ENCODE results near the gene UGT1A6.
A peak's percentile ranks its signal among the peaks of the same experiment; 100 is the strongest.

Gene UGT1A6

DNA sequence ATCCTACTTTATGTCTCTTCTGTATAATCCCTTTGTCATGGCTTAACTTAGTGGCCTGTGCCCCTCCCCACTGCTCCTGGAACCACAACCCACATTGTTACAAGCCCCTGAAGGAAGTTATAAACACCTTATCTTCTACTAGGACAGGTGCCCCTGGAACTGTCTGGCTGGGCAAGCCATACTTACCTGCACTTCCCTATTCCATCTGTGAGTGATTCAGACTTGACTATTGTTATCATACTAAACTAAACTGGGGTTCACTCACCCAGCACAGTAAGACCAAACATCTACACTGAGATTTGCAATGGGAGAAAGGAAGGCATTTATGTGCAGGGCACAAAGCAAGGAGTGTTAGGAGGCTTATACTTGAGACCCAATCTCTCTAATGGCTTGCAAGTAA, 3.7 kb upstream of the UGT1A6 start:
- DNase-seq (ENCODE audit: low spot score) (no peak), ATAC-seq (ENCODE audit: low read depth) (no peak)
- Histone ChIP-seq H3K36me3 (ENCODE audit: low read depth) (no peaks in the 10 kb centered on the region), H3K27me3 (ENCODE audit: insufficient read depth, poor library complexity, severe bottlenecking) (no peaks in the 10 kb centered on the region), H3K4me3 (ENCODE audit: severe bottlenecking) (no peak overlapping the region), H3K4me1 (ENCODE audit: insufficient read depth, poor library complexity, severe bottlenecking) (peaks cover 25% of the 10 kb centered on the region), H3K27ac (ENCODE audit: poor library complexity, severe bottlenecking) (peak overlapping the region; percentile 87), H3K9me3 (ENCODE audit: severe bottlenecking) (no peaks in the 10 kb centered on the region)
- no peak for TF ChIP-seq CTCF (IDR thresholded peaks at IDR 0.05; ENCODE audit: poor library complexity, severe bottlenecking)

- Histone ChIP-seq H3K27ac (ENCODE audit: poor library complexity, severe bottlenecking) (peak overlapping the region; percentile 87), H3K9me3 (ENCODE audit: severe bottlenecking) (no peaks in the 10 kb centered on the region)
- DNase-seq (ENCODE audit: low spot score), result no peak
Observed at GRCh38 chr2:233689501-233689900, 3.2 kb upstream of the UGT1A6 start.

GRCh38 chr2:233690444-233690843, 2.2 kb upstream of the UGT1A6 start:
- H3K4me3 ChIP-seq (ENCODE audit: severe bottlenecking), result no peak overlapping the region
- no peaks in the 10 kb centered on the region for H3K36me3 ChIP-seq (ENCODE audit: low read depth)
- TF ChIP-seq CTCF (IDR thresholded peaks at IDR 0.05; ENCODE audit: poor library complexity, severe bottlenecking), result no peak
- DNase-seq (ENCODE audit: low spot score) (peak; percentile 83), ATAC-seq (ENCODE audit: low read depth) (peak; percentile 69)
- peaks cover 25% of the 10 kb centered on the region for H3K4me1 ChIP-seq (ENCODE audit: insufficient read depth, poor library complexity, severe bottlenecking)
- H3K27ac ChIP-seq (ENCODE audit: poor library complexity, severe bottlenecking), result peak overlapping the region; percentile 87
- H3K27me3 ChIP-seq (ENCODE audit: insufficient read depth, poor library complexity, severe bottlenecking), result no peaks in the 10 kb centered on the region
- H3K9me3 ChIP-seq (ENCODE audit: severe bottlenecking), result no peaks in the 10 kb centered on the region

More at GRCh38 chr2:233689501-233689900, 3.2 kb upstream of the UGT1A6 start:
- H3K4me3 ChIP-seq (ENCODE audit: severe bottlenecking), result no peak overlapping the region
- H3K27me3 ChIP-seq (ENCODE audit: insufficient read depth, poor library complexity, severe bottlenecking), result no peaks in the 10 kb centered on the region
- no peak for TF ChIP-seq CTCF (IDR thresholded peaks at IDR 0.05; ENCODE audit: poor library complexity, severe bottlenecking)
- no peaks in the 10 kb centered on the region for H3K36me3 ChIP-seq (ENCODE audit: low read depth)
- peaks cover 25% of the 10 kb centered on the region for H3K4me1 ChIP-seq (ENCODE audit: insufficient read depth, poor library complexity, severe bottlenecking)
- no peak for ATAC-seq (ENCODE audit: low read depth)

DNA sequence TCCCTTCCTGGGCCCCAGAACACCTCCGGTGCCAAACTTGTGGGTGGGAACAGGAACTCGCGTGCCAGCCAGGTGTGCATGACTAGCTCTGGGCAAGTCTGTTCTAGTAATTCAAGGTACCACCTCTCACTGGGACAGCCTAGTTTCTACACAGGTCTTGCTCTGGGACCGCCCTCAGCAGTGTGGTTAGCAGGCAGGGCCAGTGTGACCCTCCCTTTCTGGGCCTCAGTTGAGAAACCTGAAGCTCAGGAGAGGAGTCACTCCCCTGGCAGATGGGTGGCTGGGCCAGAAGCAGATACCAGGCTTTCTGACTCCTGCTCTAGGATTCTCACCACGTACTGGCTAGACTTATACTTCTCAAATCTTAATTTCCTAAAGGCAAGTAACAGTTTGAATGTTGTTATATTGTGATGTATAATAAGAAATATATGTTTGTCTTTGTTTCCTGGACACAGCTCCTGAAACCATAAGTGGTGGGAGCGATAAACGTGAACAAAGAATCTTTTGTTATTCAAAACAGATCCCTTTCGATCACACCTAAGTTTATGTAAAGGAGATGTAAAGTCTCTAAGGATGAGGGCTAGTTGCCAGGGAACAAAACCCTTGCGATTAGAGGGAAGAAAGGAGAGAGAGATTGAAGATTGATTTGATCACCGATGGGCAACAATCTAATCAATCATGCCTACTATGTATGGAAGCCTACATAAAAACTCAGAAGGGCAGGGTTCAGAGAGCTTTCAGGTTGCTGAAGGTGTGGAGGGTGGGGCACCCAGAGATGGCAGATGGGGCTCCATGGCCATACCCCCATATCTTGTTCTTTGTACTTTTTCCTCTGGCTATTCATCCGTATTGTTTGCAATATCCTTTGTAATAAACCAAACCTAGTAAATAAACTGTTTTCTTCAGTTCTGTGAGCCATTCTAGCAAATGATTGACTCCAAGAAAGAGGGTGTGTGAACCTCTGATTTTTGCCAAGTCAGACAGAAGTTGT, 952 bp upstream of the UGT1A6 start:
- no peak for TF ChIP-seq CTCF (IDR thresholded peaks at IDR 0.05; ENCODE audit: poor library complexity, severe bottlenecking)
- peak; percentile 97 for ATAC-seq (ENCODE audit: low read depth)

GRCh38 chr2:233693963-233694362, 1.3 kb downstream of the UGT1A6 start:
- no peaks in the 10 kb centered on the region for H3K27me3 ChIP-seq (ENCODE audit: insufficient read depth, poor library complexity, severe bottlenecking)
- H3K4me3 ChIP-seq (ENCODE audit: severe bottlenecking), result no peak overlapping the region
- no peak overlapping the region for H3K27ac ChIP-seq (ENCODE audit: poor library complexity, severe bottlenecking)
- H3K36me3 ChIP-seq (ENCODE audit: low read depth), result no peaks in the 10 kb centered on the region
- ATAC-seq (ENCODE audit: low read depth) (no peak), DNase-seq (ENCODE audit: low spot score) (no peak)
- TF ChIP-seq CTCF (IDR thresholded peaks at IDR 0.05; ENCODE audit: poor library complexity, severe bottlenecking), result no peak
- no peaks in the 10 kb centered on the region for H3K9me3 ChIP-seq (ENCODE audit: severe bottlenecking)
- H3K4me1 ChIP-seq (ENCODE audit: insufficient read depth, poor library complexity, severe bottlenecking), result peaks cover 25% of the 10 kb centered on the region

More for the DNA sequence above, 952 bp upstream of the UGT1A6 start:
- Histone ChIP-seq H3K27me3 (ENCODE audit: insufficient read depth, poor library complexity, severe bottlenecking) (no peaks in the 10 kb centered on the region), H3K9me3 (ENCODE audit: severe bottlenecking) (no peaks in the 10 kb centered on the region), H3K36me3 (ENCODE audit: low read depth) (no peaks in the 10 kb centered on the region), H3K4me3 (ENCODE audit: severe bottlenecking) (peak overlapping the region; percentile 22), H3K27ac (ENCODE audit: poor library complexity, severe bottlenecking) (peak overlapping the region; percentile 87), H3K4me1 (ENCODE audit: insufficient read depth, poor library complexity, severe bottlenecking) (peaks cover 25% of the 10 kb centered on the region)
- peak; percentile 95 for DNase-seq (ENCODE audit: low spot score)

Data from RWPE2 (cell line).